Neural cell (in vitro differentiated cells): ENCODE measurements around the gene THUMPD3. TPM values are rescaled to one million over a fixed set of nuclear protein-coding genes. Genes with fewer than 3 reads are reported as not detected.

Experiments
- H2AFZ ChIP-seq: fragments of 200-600, 300-800 bp; sonication (generic), shearing (Covaris generic); 2 replicates; pipeline ENCODE4 v1.6.0; 2014; ENCODE audit warnings: low read depth, mild to moderate bottlenecking, antibody characterized with exemption, low read length, moderate library complexity
- H3F3A ChIP-seq: fragments of 200-600 bp; shearing (Covaris generic); 2 replicates; pipeline ENCODE4 v1.6.1; 2016; ENCODE audit warnings: mild to moderate bottlenecking, moderate library complexity, mixed read lengths, antibody characterized with exemption, low read length; ENCODE audit not compliant: insufficient read depth, poor library complexity, severe bottlenecking
- H3K27ac ChIP-seq: fragments of 200-600, 300-800 bp; sonication (generic), shearing (Covaris generic); 2 replicates; pipeline ENCODE4 v1.5.1; 2014; ENCODE audit warnings: mild to moderate bottlenecking, low read length, moderate library complexity
- H3K27me3 ChIP-seq: fragments of 300-800, 200-600 bp; sonication (generic), shearing (Covaris generic); 2 replicates; pipeline ENCODE4 v1.6.0; 2014; ENCODE audit warnings: mild to moderate bottlenecking, low read depth, low read length, moderate library complexity; ENCODE audit not compliant: insufficient read depth
- H3K36me3 ChIP-seq: fragments of 300-800, 200-600 bp; sonication (generic), shearing (Covaris generic); 2 replicates; pipeline ENCODE4 v1.5.1; 2014; ENCODE audit warnings: mild to moderate bottlenecking, antibody characterized with exemption, low read length, moderate library complexity; ENCODE audit not compliant: insufficient read depth
- H3K4me2 ChIP-seq: fragments of 300-800, 200-600 bp; sonication (generic), shearing (Covaris generic); 2 replicates; pipeline ENCODE4 v1.6.0; 2014; ENCODE audit warnings: mild to moderate bottlenecking, low read length
- H3K4me3 ChIP-seq: fragments of 300-800, 200-600 bp; sonication (generic), shearing (Covaris generic); 2 replicates; pipeline ENCODE4 v1.5.1; 2014; ENCODE audit warnings: mild to moderate bottlenecking, low read length, moderate library complexity
- H3K79me2 ChIP-seq: fragments of 200-600 bp; shearing (Covaris generic); replicated peaks from 2 replicates; pipeline ENCODE4 v1.6.0; 2014; ENCODE audit warnings: mild to moderate bottlenecking, low read length, moderate library complexity; ENCODE audit not compliant: insufficient read depth
- H3K9ac ChIP-seq: fragments of 300-800, 200-600 bp; sonication (generic), shearing (Covaris generic); 2 replicates; pipeline ENCODE4 v1.6.1; 2016; ENCODE audit warnings: mild to moderate bottlenecking, low read length, mixed read lengths
- H3K9me2 ChIP-seq: fragments of 200-600 bp; shearing (Covaris generic); 2 replicates; pipeline ENCODE4 v1.6.1; 2016; ENCODE audit warnings: mild to moderate bottlenecking, low read length, mixed read lengths; ENCODE audit not compliant: insufficient read depth
- H3K9me3 ChIP-seq: fragments of 200-600, 300-800 bp; sonication (generic), shearing (Covaris generic); 2 replicates; pipeline ENCODE4 v1.6.1; 2016; ENCODE audit warnings: mild to moderate bottlenecking, mixed run types, low read length, moderate library complexity, mixed read lengths
- H4K20me1 ChIP-seq: fragments of 200-600 bp; shearing (Covaris generic); 2 replicates; pipeline ENCODE4 v1.6.1; 2016; ENCODE audit warnings: mild to moderate bottlenecking, mixed run types; ENCODE audit not compliant: insufficient read depth
- CTCF ChIP-seq: fragments of 450-650 bp; IDR thresholded peaks from 2 replicates; pipeline ENCODE4 v1.5.1; 2014; ENCODE audit warnings: antibody characterized with exemption, mild to moderate bottlenecking, moderate library complexity; ENCODE audit not compliant: poor library complexity, severe bottlenecking
- EP300 ChIP-seq: fragments of 450-650 bp; conservative IDR thresholded peaks from 2 replicates; pipeline ENCODE4 v1.6.1; 2014; ENCODE audit warnings: antibody characterized with exemption, mild to moderate bottlenecking, moderate library complexity; ENCODE audit not compliant: poor library complexity, severe bottlenecking
- EZH2 ChIP-seq: fragments of 200-600, 300-800 bp; shearing (Covaris generic), sonication (generic); IDR thresholded peaks from 2 replicates; pipeline ENCODE4 v1.6.1; 2014; ENCODE audit warnings: antibody characterized with exemption, low read length, borderline replicate concordance, mild to moderate bottlenecking; ENCODE audit not compliant: insufficient read depth, poor library complexity, severe bottlenecking
- MXI1 ChIP-seq: fragments of 450-650 bp; conservative IDR thresholded peaks from 2 replicates; pipeline ENCODE4 v1.6.1; 2014; ENCODE audit warnings: antibody characterized with exemption, mild to moderate bottlenecking; ENCODE audit not compliant: poor library complexity, severe bottlenecking
- POLR2AphosphoS5 ChIP-seq: IDR thresholded peaks from 2 replicates; pipeline ENCODE4 v1.6.1; 2012
- RAD21 ChIP-seq: fragments of 450-650 bp; conservative IDR thresholded peaks from 2 replicates; pipeline ENCODE4 v1.6.1; 2014; ENCODE audit warnings: antibody characterized with exemption, mild to moderate bottlenecking, moderate library complexity
- REST ChIP-seq: IDR thresholded peaks from 2 replicates; pipeline ENCODE4 v1.6.1; 2012; ENCODE audit warnings: borderline replicate concordance
- SMC3 ChIP-seq: fragments of 450-650 bp; conservative IDR thresholded peaks from 2 replicates; pipeline ENCODE4 v1.6.1; 2014; ENCODE audit warnings: antibody characterized with exemption, mild to moderate bottlenecking, moderate library complexity; ENCODE audit not compliant: poor library complexity
- TAF1 ChIP-seq: IDR thresholded peaks from 2 replicates; pipeline ENCODE4 v1.6.1; 2012; ENCODE audit warnings: low read depth
- polyA plus RNA-seq: library from polyadenylated mRNA; depleted of rRNA; stranded (reverse); fragments of >200 nt; gene quantifications from 2 replicates; pipeline ENCODE4 v1.2.3, GENCODE V29; 2014

Gene THUMPD3
- polyA plus RNA-seq, 1 donor from 2014 or later, result 32.6 TPM

DNA sequence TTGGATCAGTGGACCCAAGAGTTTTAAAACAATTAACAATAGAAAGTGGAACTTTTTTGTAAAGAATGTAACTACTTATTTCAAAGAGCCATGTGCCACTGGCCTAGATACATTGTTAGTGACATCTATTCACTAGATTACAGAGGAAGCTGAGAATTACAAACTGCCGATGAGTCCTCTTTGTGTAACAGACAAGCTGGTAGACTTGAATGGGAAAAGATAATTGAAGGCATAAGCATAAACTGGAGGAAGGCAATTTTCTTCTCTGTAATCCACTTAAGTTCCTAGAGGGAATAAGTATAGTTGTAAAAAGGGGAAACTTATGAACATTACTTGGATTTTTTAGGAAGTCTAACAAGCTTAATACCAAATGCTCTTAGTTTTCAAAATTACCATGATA is 15.1 kb downstream of the THUMPD3 start:
- H3K9ac ChIP-seq, result no peak overlapping the region
- H3K79me2 ChIP-seq, result no peaks in the 10 kb centered on the region
- peaks cover 9% of the 10 kb centered on the region for H3K36me3 ChIP-seq
- no peak overlapping the region for H2AFZ ChIP-seq
- no peak overlapping the region for H3K27ac ChIP-seq
- TF ChIP-seq EP300 (no peak), REST (no peak), RAD21 (no peak), CTCF (no peak), POLR2AphosphoS5 (no peak)
- H4K20me1 ChIP-seq, result no peaks in the 10 kb centered on the region
- no peak overlapping the region for H3K4me3 ChIP-seq
- H3K9me2 ChIP-seq, result no peaks in the 10 kb centered on the region
- H3K4me2 ChIP-seq, result no peak overlapping the region
- H3K27me3 ChIP-seq, result no peaks in the 10 kb centered on the region
- H3F3A ChIP-seq, result no peaks in the 10 kb centered on the region
- no peaks in the 10 kb centered on the region for H3K9me3 ChIP-seq

DNA sequence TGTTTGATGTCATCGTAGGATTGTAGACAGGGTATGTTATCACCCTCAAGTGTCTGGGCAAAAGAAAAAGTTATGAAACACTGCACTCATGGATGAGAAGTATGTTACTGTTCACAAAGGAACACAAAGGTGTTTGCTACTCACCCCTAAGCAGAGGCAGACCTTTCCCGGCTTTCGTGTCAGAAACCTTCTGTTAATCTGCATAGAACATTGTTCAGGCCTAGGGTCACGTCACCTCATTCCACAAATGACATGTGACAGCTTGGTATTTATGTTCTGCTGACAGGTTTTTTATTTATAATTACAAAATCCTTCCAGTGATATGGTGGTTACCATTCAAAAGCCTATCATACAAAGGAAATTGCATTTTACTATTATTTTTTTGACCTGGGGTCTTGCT is 16.5 kb downstream of the THUMPD3 start:
- no peak overlapping the region for H3K4me3 ChIP-seq
- H3K79me2 ChIP-seq, result no peaks in the 10 kb centered on the region
- H3K27ac ChIP-seq, result no peak overlapping the region
- H3K36me3 ChIP-seq, result peaks cover 10% of the 10 kb centered on the region
- H4K20me1 ChIP-seq, result no peaks in the 10 kb centered on the region
- no peaks in the 10 kb centered on the region for H3K27me3 ChIP-seq
- H3K9me2 ChIP-seq, result no peaks in the 10 kb centered on the region
- no peak overlapping the region for H3K4me2 ChIP-seq
- no peaks in the 10 kb centered on the region for H3K9me3 ChIP-seq
- H3F3A ChIP-seq, result no peaks in the 10 kb centered on the region
- H2AFZ ChIP-seq, result no peak overlapping the region
- TF ChIP-seq SMC3 (no peak), TAF1 (no peak), EP300 (no peak), REST (no peak), EZH2 (no peak), CTCF (no peak), MXI1 (no peak), POLR2AphosphoS5 (no peak), RAD21 (no peak)
- H3K9ac ChIP-seq, result no peak overlapping the region
